HepG2 (cell line): ENCODE results near the gene CTDNEP1. TPM values are rescaled to one million over a fixed set of nuclear protein-coding genes. Genes with fewer than 3 reads are reported as not detected.

Source experiments
- AFF4 ChIP-seq: sonication (generic); formaldehyde crosslinking; IDR thresholded peaks from 2 replicates; pipeline ENCODE4 v1.4.0; 2020; ENCODE audit warnings: missing genetic modification reagents
- AHR ChIP-seq: IDR thresholded peaks from 2 replicates; pipeline ENCODE4 v1.6.1; 2018; ENCODE audit warnings: missing genetic modification reagents, missing compliant biosample characterization
- ARID5B ChIP-seq: IDR thresholded peaks from 2 replicates; pipeline ENCODE4 v1.4.0; 2020; ENCODE audit warnings: mild to moderate bottlenecking, missing genetic modification reagents
- CERS6 ChIP-seq: sonication (generic); formaldehyde crosslinking; IDR thresholded peaks from 2 replicates; pipeline ENCODE4 v1.5.0; 2020; ENCODE audit warnings: missing genetic modification reagents
- HOXD1 ChIP-seq: sonication (generic); formaldehyde crosslinking; IDR thresholded peaks from 2 replicates; pipeline ENCODE4 v1.5.0; 2020; ENCODE audit warnings: missing genetic modification reagents
- NFATC3 ChIP-seq: sonication (generic); formaldehyde crosslinking; IDR thresholded peaks from 2 replicates; pipeline ENCODE4 v1.5.1; 2020; ENCODE audit warnings: mild to moderate bottlenecking, missing genetic modification reagents
- RXRB ChIP-seq: IDR thresholded peaks from 2 replicates; pipeline ENCODE4 v1.6.1; 2016; ENCODE audit warnings: borderline replicate concordance, missing genetic modification reagents, missing compliant biosample characterization
- SMAD3 ChIP-seq: sonication (generic); formaldehyde crosslinking; IDR thresholded peaks from 2 replicates; pipeline ENCODE4 v1.4.0; 2020; ENCODE audit warnings: missing genetic modification reagents
- ZNF224 ChIP-seq: sonication (generic); formaldehyde crosslinking; IDR thresholded peaks from 2 replicates; pipeline ENCODE4 v1.5.0; 2020; ENCODE audit warnings: mild to moderate bottlenecking, missing genetic modification reagents
- ZNF441 ChIP-seq: sonication (generic); formaldehyde crosslinking; IDR thresholded peaks from 2 replicates; pipeline ENCODE4 v1.7.0; 2021; ENCODE audit warnings: missing genetic modification reagents, borderline replicate concordance
- ZNF615 ChIP-seq: sonication (generic); formaldehyde crosslinking; IDR thresholded peaks from 2 replicates; pipeline ENCODE4 v1.5.0; 2020; ENCODE audit warnings: mild to moderate bottlenecking, missing genetic modification reagents, borderline replicate concordance
- polyA plus RNA-seq, 8 experiments: library from polyadenylated mRNA; depleted of rRNA in 3 of 8; stranded (reverse) in 7 of 8; unstranded in 1 of 8; fragments of >200 nt; fragmentation: Illumina TruSeq in 4 of 8; extraction: Trizol in 4 of 8; gene quantifications; 2 replicates each; pipeline versions ENCODE4 v1.2.1 to v1.2.3, GENCODE V29; 2011 to 2016; ENCODE audit warnings: low read depth in 4 of 8, missing spikeins in 1 of 8, mixed read lengths in 1 of 8; ENCODE audit not compliant: insufficient read depth in 1 of 8
- total RNA-seq, 5 experiments: library from RNA; depleted of rRNA; stranded (reverse); fragments of >200 nt; fragmentation: Illumina TruSeq; extraction: Trizol; gene quantifications; 2 replicates each; pipeline ENCODE4 v1.2.3, GENCODE V29; 2016; ENCODE audit warnings: low read depth in 1 of 5
- TF ChIP-seq, protein P1 (sequence below), 2 experiments: sonication (generic) in 1 of 2; formaldehyde crosslinking in 1 of 2; IDR thresholded peaks; 2 replicates each; pipeline versions ENCODE4 v1.6.1 to v1.9.0; 2014 to 2022; ENCODE audit warnings: antibody characterized with exemption in 1 of 2, borderline replicate concordance in 1 of 2, inconsistent platforms in 1 of 2, low read depth in 1 of 2, missing genetic modification reagents in 1 of 2

Gene CTDNEP1
- total and polyA plus RNA-seq, 2 of the 13 experiments (the other 11 are each of a cell fraction or from before 2014, with no cell fraction given): 19.8 to 118 TPM

- peak; percentile 76; the same call in 1 of the 2 replicates for TF ChIP-seq RXRB (CRISPR knock-in tag)
- TF ChIP-seq, protein P1, sequence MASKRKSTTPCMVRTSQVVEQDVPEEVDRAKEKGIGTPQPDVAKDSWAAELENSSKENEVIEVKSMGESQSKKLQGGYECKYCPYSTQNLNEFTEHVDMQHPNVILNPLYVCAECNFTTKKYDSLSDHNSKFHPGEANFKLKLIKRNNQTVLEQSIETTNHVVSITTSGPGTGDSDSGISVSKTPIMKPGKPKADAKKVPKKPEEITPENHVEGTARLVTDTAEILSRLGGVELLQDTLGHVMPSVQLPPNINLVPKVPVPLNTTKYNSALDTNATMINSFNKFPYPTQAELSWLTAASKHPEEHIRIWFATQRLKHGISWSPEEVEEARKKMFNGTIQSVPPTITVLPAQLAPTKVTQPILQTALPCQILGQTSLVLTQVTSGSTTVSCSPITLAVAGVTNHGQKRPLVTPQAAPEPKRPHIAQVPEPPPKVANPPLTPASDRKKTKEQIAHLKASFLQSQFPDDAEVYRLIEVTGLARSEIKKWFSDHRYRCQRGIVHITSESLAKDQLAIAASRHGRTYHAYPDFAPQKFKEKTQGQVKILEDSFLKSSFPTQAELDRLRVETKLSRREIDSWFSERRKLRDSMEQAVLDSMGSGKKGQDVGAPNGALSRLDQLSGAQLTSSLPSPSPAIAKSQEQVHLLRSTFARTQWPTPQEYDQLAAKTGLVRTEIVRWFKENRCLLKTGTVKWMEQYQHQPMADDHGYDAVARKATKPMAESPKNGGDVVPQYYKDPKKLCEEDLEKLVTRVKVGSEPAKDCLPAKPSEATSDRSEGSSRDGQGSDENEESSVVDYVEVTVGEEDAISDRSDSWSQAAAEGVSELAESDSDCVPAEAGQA (IDR thresholded peaks at IDR 0.05; ENCODE audit: low read depth): peak; percentile 68
- TF ChIP-seq, protein P1 (CRISPR knock-in tag; IDR thresholded peaks at IDR 0.05; ENCODE audit: borderline replicate concordance): 0 out of 2 replicates have a peak, but pooled peaks have one; percentile 84
- TF ChIP-seq AHR (CRISPR knock-in tag): peak; percentile 56; the same call in 1 of the 2 replicates
- TF ChIP-seq CERS6 (CRISPR knock-in tag): no peak
- TF ChIP-seq ARID5B: peak; percentile 45
- TF ChIP-seq ZNF224 (CRISPR knock-in tag): no peak
- TF ChIP-seq SMAD3 (CRISPR knock-in tag): peak; percentile 50; the same call in 1 of the 2 replicates
- TF ChIP-seq NFATC3: no peak
- no peak for TF ChIP-seq AFF4 (CRISPR knock-in tag)
- no peak for TF ChIP-seq ZNF615 (CRISPR knock-in tag)
- no peak; the same call in 1 of the 2 replicates for TF ChIP-seq ZNF441 (CRISPR knock-in tag)
- peak; percentile 83; the same call in 1 of the 2 replicates for TF ChIP-seq HOXD1 (CRISPR knock-in tag)
These were observed 17.2 kb downstream of the CTDNEP1 start, which contains the start of gene DVL2 (continued) for GRCh38 chr17:7234083-7234951.
